ENCODE results near the gene FBXO11.
"Not testable (repeated sequence)": the region's sequence is repeated elsewhere in the genome, so short reads cannot be mapped to it uniquely, and the experiment has no call there.

FBXO11 gene

DNA sequence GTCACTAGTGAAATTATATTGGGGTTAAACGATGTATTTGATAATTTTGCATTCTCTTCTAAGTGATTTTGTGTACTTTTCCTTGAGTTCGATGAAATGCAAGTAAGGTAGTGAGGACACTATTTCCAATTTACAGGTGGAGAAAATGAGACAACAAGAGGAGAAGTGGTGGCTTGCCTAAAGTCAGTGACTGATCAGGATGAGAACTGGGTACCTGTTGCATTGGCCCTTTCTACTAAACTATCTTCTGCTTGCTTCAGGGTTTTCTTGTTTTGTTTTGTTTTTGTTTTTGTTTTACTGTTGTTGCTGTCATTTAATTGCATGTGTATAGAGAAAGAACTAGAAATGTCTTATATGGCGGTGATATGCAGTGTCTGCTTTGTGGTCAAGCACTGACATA is 31.4 kb upstream of the FBXO11 start:
- H3K27ac ChIP-seq: no peak overlapping the region
- no peaks in the 10 kb centered on the region for H3K27me3 ChIP-seq
- H3K4me3 ChIP-seq (ENCODE audit: low read depth in 1 of 2, low read length in 1 of 2): no peak overlapping the region
- H3K36me3 ChIP-seq: no peaks in the 10 kb centered on the region
- TF ChIP-seq, protein P1, sequence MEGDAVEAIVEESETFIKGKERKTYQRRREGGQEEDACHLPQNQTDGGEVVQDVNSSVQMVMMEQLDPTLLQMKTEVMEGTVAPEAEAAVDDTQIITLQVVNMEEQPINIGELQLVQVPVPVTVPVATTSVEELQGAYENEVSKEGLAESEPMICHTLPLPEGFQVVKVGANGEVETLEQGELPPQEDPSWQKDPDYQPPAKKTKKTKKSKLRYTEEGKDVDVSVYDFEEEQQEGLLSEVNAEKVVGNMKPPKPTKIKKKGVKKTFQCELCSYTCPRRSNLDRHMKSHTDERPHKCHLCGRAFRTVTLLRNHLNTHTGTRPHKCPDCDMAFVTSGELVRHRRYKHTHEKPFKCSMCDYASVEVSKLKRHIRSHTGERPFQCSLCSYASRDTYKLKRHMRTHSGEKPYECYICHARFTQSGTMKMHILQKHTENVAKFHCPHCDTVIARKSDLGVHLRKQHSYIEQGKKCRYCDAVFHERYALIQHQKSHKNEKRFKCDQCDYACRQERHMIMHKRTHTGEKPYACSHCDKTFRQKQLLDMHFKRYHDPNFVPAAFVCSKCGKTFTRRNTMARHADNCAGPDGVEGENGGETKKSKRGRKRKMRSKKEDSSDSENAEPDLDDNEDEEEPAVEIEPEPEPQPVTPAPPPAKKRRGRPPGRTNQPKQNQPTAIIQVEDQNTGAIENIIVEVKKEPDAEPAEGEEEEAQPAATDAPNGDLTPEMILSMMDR (IDR thresholded peaks at IDR 0.05): no peak
- H3K9me3 ChIP-seq: no peaks in the 10 kb centered on the region
- no peaks in the 10 kb centered on the region for H3K4me1 ChIP-seq (ENCODE audit: control insufficient read depth in 1 of 2, insufficient read depth in 1 of 2, low read depth in 1 of 2, low read length in 1 of 2)

DNA sequence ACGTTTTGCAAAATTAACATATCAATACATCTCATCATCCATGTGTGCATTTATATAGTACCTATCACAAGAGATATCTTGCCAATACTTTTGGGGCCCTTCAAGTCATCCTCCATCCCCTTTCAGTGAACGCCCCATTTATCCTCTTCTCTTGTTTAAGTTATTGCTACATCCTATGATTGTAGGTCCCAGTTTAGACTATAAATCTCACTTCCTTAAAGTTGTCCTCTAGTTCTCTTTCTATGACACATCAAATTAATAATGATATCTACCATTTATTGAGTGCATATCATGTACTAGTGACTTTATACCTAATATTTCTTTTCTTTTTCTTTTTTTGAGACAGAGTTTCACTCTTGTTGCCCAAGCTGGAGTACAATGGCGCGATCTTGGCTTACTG is 28.8 kb upstream of the FBXO11 start:
- H3K4me1 ChIP-seq (ENCODE audit: control insufficient read depth in 1 of 2, insufficient read depth in 1 of 2, low read depth in 1 of 2, low read length in 1 of 2): no peaks in the 10 kb centered on the region
- no peaks in the 10 kb centered on the region for H3K9me3 ChIP-seq
- H3K27ac ChIP-seq: no peak overlapping the region
- H3K4me3 ChIP-seq (ENCODE audit: low read depth in 1 of 2, low read length in 1 of 2): no peak overlapping the region
- no peaks in the 10 kb centered on the region for H3K27me3 ChIP-seq
- TF ChIP-seq, protein P1 (IDR thresholded peaks at IDR 0.05): no peak
- no peaks in the 10 kb centered on the region for H3K36me3 ChIP-seq

DNA sequence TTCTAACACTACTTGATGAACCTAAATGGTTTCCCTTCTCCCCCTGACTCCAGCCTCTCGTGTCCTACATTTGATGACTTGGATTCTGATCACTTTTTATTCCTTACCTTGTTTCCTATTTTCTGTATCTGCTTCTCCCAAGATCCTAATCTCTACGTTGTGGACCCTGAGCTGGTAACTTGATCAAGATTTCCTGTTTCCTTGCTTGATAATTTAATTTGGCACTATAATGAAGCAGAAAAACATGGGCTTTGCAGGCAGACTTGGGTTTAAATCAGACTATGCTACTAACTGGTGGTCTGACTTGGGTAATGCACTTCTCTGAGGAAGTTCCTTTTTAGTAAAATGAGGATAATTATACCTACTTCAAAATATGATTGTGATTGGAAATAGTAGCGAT is 11.7 kb upstream of the FBXO11 start:
- Histone ChIP-seq H3K4me3 (ENCODE audit: low read depth in 1 of 2, low read length in 1 of 2) (no peak overlapping the region), H3K4me1 (ENCODE audit: control insufficient read depth in 1 of 2, insufficient read depth in 1 of 2, low read depth in 1 of 2, low read length in 1 of 2) (peaks cover 3 to 4% of the 10 kb centered on the region in 2 experiments), H3K9me3 (no peaks in the 10 kb centered on the region), H3K36me3 (no peaks in the 10 kb centered on the region), H3K27ac (no peak overlapping the region), H3K27me3 (no peaks in the 10 kb centered on the region)
- TF ChIP-seq, protein P1 (IDR thresholded peaks at IDR 0.05): no peak

DNA sequence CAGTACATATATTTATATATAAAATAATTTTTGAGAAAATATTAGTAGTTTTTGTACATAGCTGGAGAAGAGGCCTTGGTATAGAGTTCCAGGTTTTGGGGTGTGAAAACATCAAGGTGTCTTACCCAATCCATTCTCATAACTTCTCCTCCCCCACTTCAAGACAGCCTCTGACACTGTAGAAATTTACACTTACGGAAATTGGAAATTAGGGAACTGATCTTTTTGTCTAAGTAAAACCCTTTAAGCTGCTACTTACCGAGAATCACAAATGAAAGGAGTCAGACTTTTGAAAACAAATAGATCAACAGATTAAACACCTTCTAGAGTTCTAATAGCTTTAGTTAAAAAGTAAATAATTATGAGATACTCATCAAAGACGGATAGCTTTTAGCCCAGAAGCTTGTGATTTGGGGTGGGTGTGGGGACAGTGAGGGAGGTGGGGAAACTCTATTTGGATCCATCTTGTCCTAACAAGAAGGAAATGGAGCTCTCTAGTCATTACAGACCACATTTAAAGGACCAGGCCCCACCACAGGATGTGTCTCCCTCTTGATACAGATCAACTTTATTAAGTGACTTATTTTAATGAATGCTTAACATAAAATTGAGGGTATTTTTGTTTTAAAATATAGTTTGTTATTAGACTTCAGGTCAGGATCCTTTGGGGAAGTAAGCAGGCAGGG is 11.1 kb upstream of the FBXO11 start:
- H3K27me3 ChIP-seq: no peaks in the 10 kb centered on the region
- peaks cover 3 to 4% of the 10 kb centered on the region in 2 experiments for H3K4me1 ChIP-seq (ENCODE audit: control insufficient read depth in 1 of 2, insufficient read depth in 1 of 2, low read depth in 1 of 2, low read length in 1 of 2)
- TF ChIP-seq, protein P1 (IDR thresholded peaks at IDR 0.05): no peak
- H3K9me3 ChIP-seq: no peaks in the 10 kb centered on the region
- H3K36me3 ChIP-seq: no peaks in the 10 kb centered on the region
- no peak overlapping the region for H3K4me3 ChIP-seq (ENCODE audit: low read depth in 1 of 2, low read length in 1 of 2)
- no peak overlapping the region for H3K27ac ChIP-seq

DNA sequence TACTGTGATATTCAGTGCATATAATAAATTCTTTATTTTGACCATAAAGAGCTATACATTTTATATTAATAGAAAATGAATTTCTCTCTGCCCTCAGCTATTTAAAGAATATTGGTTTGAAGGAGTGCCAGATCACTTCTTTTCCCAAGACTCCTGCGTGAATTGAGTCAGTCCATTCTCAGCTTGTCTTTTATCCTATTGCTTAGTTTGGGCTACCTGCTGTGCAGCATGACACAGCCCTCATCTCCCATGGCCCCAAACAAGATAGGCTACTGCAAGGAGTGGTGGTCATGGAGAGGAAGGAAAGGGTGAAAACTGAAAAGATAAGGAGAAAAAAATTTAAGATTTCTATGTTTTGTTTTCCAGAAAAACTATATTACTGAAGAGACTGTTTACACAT is 10.1 kb upstream of the FBXO11 start:
- Histone ChIP-seq H3K4me3 (ENCODE audit: low read depth in 1 of 2, low read length in 1 of 2) (no peak overlapping the region), H3K27me3 (no peaks in the 10 kb centered on the region), H3K36me3 (no peaks in the 10 kb centered on the region), H3K27ac (no peak overlapping the region), H3K9me3 (no peaks in the 10 kb centered on the region), H3K4me1 (ENCODE audit: control insufficient read depth in 1 of 2, insufficient read depth in 1 of 2, low read depth in 1 of 2, low read length in 1 of 2) (peaks cover 3 to 4% of the 10 kb centered on the region in 2 experiments)
- TF ChIP-seq, protein P1 (IDR thresholded peaks at IDR 0.05): no peak

DNA sequence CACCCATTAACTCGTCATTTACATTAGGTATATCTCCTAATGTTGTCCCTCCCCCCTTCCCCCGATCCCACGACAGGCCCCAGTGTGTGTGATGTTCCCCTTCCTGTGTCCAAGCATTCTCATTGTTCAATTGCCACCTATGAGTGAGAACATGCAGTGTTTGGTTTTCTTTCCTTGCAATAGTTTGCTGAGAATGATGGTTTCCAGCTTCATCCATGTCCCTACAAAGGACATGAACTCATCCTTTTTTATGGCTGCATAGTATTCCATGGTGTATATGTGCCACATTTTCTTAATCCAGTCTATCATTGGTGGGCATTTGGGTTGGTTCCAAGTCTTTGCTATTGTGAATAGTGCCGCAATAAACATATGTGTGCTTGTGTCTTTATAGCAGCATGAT is 4.4 kb upstream of the FBXO11 start:
- not testable (repeated sequence) for H3K9me3 ChIP-seq; H3K27me3 ChIP-seq; H3K4me3 ChIP-seq (ENCODE audit: low read depth in 1 of 2, low read length in 1 of 2); H3K36me3 ChIP-seq; H3K27ac ChIP-seq
- peaks cover 9 to 11% of the 10 kb centered on the region in 2 experiments for H3K4me1 ChIP-seq (ENCODE audit: control insufficient read depth in 1 of 2, insufficient read depth in 1 of 2, low read depth in 1 of 2, low read length in 1 of 2)

Measured in neutrophil (primary cell).